Liver (tissue), 9 donors: ENCODE data around the gene RPS17. TPM values are rescaled to one million over a fixed set of nuclear protein-coding genes. Genes with fewer than 3 reads are reported as not detected.

ENCODE experiments used
- DNase-seq: peaks from one replicate; pipeline ENCODE4 v3.0.0-alpha.2; 2017; ENCODE audit warnings: low spot score
- H3K27ac ChIP-seq, 2 donors: one replicate each; pipeline ENCODE4 v1.7.0; 2013; ENCODE audit warnings: inconsistent platforms in 2 of 2, low read length in 2 of 2, control low read depth in 1 of 2, low read depth in 1 of 2, mild to moderate bottlenecking in 1 of 2
- H3K27me3 ChIP-seq, 4 donors: one replicate each; pipeline versions ENCODE4 v1.6.1 to v1.7.0; 2013; ENCODE audit warnings: low read length in 3 of 4, inconsistent platforms in 1 of 4, mild to moderate bottlenecking in 1 of 4, moderate library complexity in 1 of 4; ENCODE audit not compliant: control insufficient read depth in 4 of 4, insufficient read depth in 4 of 4
- H3K36me3 ChIP-seq, 4 donors: one replicate each; pipeline versions ENCODE4 v1.6.1 to v1.7.0; 2013; ENCODE audit warnings: low read length in 3 of 4, mild to moderate bottlenecking in 3 of 4, low read depth in 1 of 4, moderate library complexity in 1 of 4; ENCODE audit not compliant: control insufficient read depth in 4 of 4, insufficient read depth in 3 of 4
- H3K4me1 ChIP-seq, 4 donors: one replicate each; pipeline versions ENCODE4 v1.6.1 to v1.7.0; 2013; ENCODE audit warnings: low read length in 3 of 4, mild to moderate bottlenecking in 3 of 4, moderate library complexity in 1 of 4; ENCODE audit not compliant: control insufficient read depth in 4 of 4, insufficient read depth in 4 of 4
- H3K4me3 ChIP-seq, 3 donors: one replicate each; pipeline versions ENCODE4 v1.6.1 to v1.7.0; 2013; ENCODE audit warnings: low read length in 3 of 3, control low read depth in 1 of 3, low read depth in 1 of 3, mild to moderate bottlenecking in 1 of 3
- H3K9ac ChIP-seq, 2 donors: one replicate each; pipeline ENCODE4 v1.7.0; 2013; ENCODE audit warnings: low read length in 2 of 2, mild to moderate bottlenecking in 2 of 2, moderate library complexity in 2 of 2, control low read depth in 1 of 2, low read depth in 1 of 2
- H3K9me3 ChIP-seq, 4 donors: one replicate each; pipeline versions ENCODE4 v1.6.1 to v1.7.0; 2013; ENCODE audit warnings: low read length in 3 of 4; ENCODE audit not compliant: control insufficient read depth in 4 of 4
- EGR1 ChIP-seq, 2 donors: IDR thresholded peaks; 2 replicates each; pipeline ENCODE4 v1.6.1; 2016 to 2018; ENCODE audit warnings: antibody characterized with exemption in 2 of 2, low read depth in 2 of 2
- FOXA1 ChIP-seq: IDR thresholded peaks from 2 replicates; pipeline ENCODE4 v1.6.1; 2016; ENCODE audit warnings: antibody characterized with exemption
- FOXA2 ChIP-seq: IDR thresholded peaks from 2 replicates; pipeline ENCODE4 v1.6.1; 2016; ENCODE audit warnings: antibody characterized with exemption
- GABPA ChIP-seq, 2 donors: IDR thresholded peaks in 1 of 2; conservative IDR thresholded peaks in 1 of 2; 2 replicates each; pipeline ENCODE4 v1.6.1; 2016; ENCODE audit warnings: antibody characterized with exemption in 2 of 2, mild to moderate bottlenecking in 1 of 2, moderate library complexity in 1 of 2
- HNF4G ChIP-seq: IDR thresholded peaks from 2 replicates; pipeline ENCODE4 v1.6.1; 2016; ENCODE audit warnings: antibody characterized with exemption
- NR2F2 ChIP-seq: IDR thresholded peaks from 2 replicates; pipeline ENCODE4 v1.6.1; 2016; ENCODE audit warnings: antibody characterized with exemption
- RAD21 ChIP-seq, 2 donors: IDR thresholded peaks; 2 replicates each; pipeline ENCODE4 v1.6.1; 2016; ENCODE audit warnings: antibody characterized with exemption in 2 of 2, mild to moderate bottlenecking in 2 of 2
- RXRA ChIP-seq, 2 donors: IDR thresholded peaks; 2 replicates each; pipeline ENCODE4 v1.6.1; 2017 to 2018; ENCODE audit warnings: antibody characterized with exemption in 2 of 2, mild to moderate bottlenecking in 1 of 2
- SP1 ChIP-seq: IDR thresholded peaks from 2 replicates; pipeline ENCODE4 v1.6.1; 2018; ENCODE audit warnings: antibody characterized with exemption, mild to moderate bottlenecking
- TAF1 ChIP-seq: conservative IDR thresholded peaks from 2 replicates; pipeline ENCODE4 v1.6.1; 2016; ENCODE audit warnings: antibody characterized with exemption, mild to moderate bottlenecking
- YY1 ChIP-seq: IDR thresholded peaks from 2 replicates; pipeline ENCODE4 v1.6.1; 2016; ENCODE audit warnings: antibody characterized with exemption, mild to moderate bottlenecking
- WGBS: extraction: QIAGEN DNeasy Blood & Tissue Kit; methylation state at CpG from one replicate; pipeline ENCODE4 v1.1.7; 2013; 5-methylcytosine and 5-hydroxymethylcytosine counted together
- polyA plus RNA-seq, 2 donors: library from polyadenylated mRNA; stranded (reverse) in 1 of 2; unstranded in 1 of 2; fragments of 200-250 nt in 1 of 2; fragments of >200 nt in 1 of 2; fragmentation: Nextera tagmentation in 1 of 2; extraction: Ambion mirVana in 1 of 2; gene quantifications; one replicate each; pipeline versions ENCODE4 v1.2.1 to v1.2.3, GENCODE V29; 2013 to 2015
- total RNA-seq, 2 donors: library from RNA; depleted of rRNA; stranded (reverse); fragments of >200 nt; gene quantifications; one replicate each; pipeline ENCODE4 v1.2.3, GENCODE V29; 2014
- TF ChIP-seq, protein P1 (sequence below): IDR thresholded peaks from 2 replicates; pipeline ENCODE4 v1.6.1; 2016; ENCODE audit warnings: antibody characterized with exemption
- TF ChIP-seq, protein P2 (sequence below): IDR thresholded peaks from 2 replicates; pipeline ENCODE4 v1.6.1; 2016; ENCODE audit warnings: antibody characterized with exemption
- TF ChIP-seq, protein P3 (sequence below): IDR thresholded peaks from 2 replicates; pipeline ENCODE4 v1.6.1; 2016; ENCODE audit warnings: antibody characterized with exemption
- TF ChIP-seq, protein P4 (sequence below): fragments of 150-350 bp; IDR thresholded peaks from 2 replicates; pipeline ENCODE4 v1.5.1; 2017; ENCODE audit warnings: improper control_type of control experiment, low read depth, low read length; ENCODE audit not compliant: missing input control
- TF ChIP-seq, protein P5 (sequence below): IDR thresholded peaks from 2 replicates; pipeline ENCODE4 v1.6.1; 2016; ENCODE audit warnings: antibody characterized with exemption, mild to moderate bottlenecking
- donor health status: healthy.
- donor health status: healthy.
- donor health status: healthy.
- donor health status: healthy.
- donor health status: healthy.

RPS17 gene
- total and polyA plus RNA-seq, 4 donors, result 283 to 1,607 (median 689) TPM

DNA sequence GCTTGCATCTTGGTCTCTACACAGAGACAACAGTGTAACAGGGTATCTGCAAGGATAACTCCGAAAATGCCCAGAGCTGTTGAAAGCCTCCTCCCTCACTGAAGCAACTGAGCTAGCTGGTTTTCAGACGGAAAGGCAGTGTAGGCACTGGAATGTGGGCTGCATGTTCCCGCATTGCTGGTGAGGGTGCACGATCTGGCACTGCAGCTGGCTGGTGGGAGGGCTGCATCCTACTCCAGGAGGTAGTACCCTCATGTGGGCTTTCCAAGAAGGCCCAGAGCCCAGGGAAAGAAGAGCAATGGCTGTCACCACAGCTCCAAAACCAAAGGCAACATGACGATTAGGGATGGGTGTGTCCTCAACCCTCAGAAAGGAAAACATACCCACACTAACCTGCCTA is 28.7 kb upstream of the RPS17 start:
- peaks cover 0 to 2% (median under 1%) of the 10 kb centered on the region in 4 donors for H3K27me3 ChIP-seq
- no peak overlapping the region for H3K27ac ChIP-seq
- no peaks in the 10 kb centered on the region for H3K4me1 ChIP-seq
- no peaks in the 10 kb centered on the region for H3K36me3 ChIP-seq
- no peak for DNase-seq
- TF ChIP-seq, protein P1, sequence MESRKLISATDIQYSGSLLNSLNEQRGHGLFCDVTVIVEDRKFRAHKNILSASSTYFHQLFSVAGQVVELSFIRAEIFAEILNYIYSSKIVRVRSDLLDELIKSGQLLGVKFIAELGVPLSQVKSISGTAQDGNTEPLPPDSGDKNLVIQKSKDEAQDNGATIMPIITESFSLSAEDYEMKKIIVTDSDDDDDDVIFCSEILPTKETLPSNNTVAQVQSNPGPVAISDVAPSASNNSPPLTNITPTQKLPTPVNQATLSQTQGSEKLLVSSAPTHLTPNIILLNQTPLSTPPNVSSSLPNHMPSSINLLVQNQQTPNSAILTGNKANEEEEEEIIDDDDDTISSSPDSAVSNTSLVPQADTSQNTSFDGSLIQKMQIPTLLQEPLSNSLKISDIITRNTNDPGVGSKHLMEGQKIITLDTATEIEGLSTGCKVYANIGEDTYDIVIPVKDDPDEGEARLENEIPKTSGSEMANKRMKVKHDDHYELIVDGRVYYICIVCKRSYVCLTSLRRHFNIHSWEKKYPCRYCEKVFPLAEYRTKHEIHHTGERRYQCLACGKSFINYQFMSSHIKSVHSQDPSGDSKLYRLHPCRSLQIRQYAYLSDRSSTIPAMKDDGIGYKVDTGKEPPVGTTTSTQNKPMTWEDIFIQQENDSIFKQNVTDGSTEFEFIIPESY, result no peak
- TF ChIP-seq HNF4G (no peak), SP1 (no peak), NR2F2 (no peak)
- TF ChIP-seq, protein P2, sequence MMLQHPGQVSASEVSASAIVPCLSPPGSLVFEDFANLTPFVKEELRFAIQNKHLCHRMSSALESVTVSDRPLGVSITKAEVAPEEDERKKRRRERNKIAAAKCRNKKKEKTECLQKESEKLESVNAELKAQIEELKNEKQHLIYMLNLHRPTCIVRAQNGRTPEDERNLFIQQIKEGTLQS, result no peak
- no peaks in the 10 kb centered on the region for H3K9me3 ChIP-seq
- no peak overlapping the region for H3K9ac ChIP-seq
- 81% methylated on average over 5 of the region's 5 CpGs for WGBS
- no peak overlapping the region for H3K4me3 ChIP-seq

DNA sequence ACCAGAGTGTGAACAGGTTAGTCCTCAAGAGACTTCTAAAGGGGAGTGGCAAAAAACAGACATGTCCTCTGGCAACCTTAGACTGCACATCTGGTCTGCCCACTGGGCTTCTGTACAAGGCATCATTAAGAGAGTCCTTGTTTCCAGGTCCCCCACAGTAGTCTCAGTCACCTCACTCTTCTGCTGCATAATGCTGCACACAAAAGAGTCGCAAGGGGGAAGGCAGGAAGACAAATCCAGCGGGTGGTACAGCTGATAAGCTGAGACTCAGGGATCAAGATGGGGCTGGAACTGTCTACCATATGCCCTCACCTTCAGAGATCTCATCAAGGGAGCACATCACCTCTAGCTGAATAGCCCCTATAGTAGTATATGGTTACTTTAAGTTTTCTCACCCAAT is 27.4 kb upstream of the RPS17 start:
- Histone ChIP-seq H3K36me3 (no peaks in the 10 kb centered on the region), H3K27me3 (no peaks in the 10 kb centered on the region), H3K27ac (no peak overlapping the region), H3K4me1 (no peaks in the 10 kb centered on the region), H3K4me3 (no peak overlapping the region), H3K9ac (no peak overlapping the region), H3K9me3 (no peaks in the 10 kb centered on the region)
- TF ChIP-seq, protein P1, result no peak
- TF ChIP-seq YY1, result no peak
- TF ChIP-seq, protein P2, result no peak
- TF ChIP-seq HNF4G, result no peak
- no peak for TF ChIP-seq RAD21 (IDR thresholded peaks at IDR 0.05)
- TF ChIP-seq RXRA (IDR thresholded peaks at IDR 0.05), result no peak
- TF ChIP-seq TAF1, result no peak
- no peak for TF ChIP-seq FOXA2
- TF ChIP-seq EGR1 (IDR thresholded peaks at IDR 0.05; ENCODE audit: low read depth in 2 of 2), result no peak
- no peak for TF ChIP-seq FOXA1
- TF ChIP-seq, protein P3, sequence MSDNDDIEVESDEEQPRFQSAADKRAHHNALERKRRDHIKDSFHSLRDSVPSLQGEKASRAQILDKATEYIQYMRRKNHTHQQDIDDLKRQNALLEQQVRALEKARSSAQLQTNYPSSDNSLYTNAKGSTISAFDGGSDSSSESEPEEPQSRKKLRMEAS, result no peak
- TF ChIP-seq, protein P4, sequence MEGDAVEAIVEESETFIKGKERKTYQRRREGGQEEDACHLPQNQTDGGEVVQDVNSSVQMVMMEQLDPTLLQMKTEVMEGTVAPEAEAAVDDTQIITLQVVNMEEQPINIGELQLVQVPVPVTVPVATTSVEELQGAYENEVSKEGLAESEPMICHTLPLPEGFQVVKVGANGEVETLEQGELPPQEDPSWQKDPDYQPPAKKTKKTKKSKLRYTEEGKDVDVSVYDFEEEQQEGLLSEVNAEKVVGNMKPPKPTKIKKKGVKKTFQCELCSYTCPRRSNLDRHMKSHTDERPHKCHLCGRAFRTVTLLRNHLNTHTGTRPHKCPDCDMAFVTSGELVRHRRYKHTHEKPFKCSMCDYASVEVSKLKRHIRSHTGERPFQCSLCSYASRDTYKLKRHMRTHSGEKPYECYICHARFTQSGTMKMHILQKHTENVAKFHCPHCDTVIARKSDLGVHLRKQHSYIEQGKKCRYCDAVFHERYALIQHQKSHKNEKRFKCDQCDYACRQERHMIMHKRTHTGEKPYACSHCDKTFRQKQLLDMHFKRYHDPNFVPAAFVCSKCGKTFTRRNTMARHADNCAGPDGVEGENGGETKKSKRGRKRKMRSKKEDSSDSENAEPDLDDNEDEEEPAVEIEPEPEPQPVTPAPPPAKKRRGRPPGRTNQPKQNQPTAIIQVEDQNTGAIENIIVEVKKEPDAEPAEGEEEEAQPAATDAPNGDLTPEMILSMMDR, result no peak
- TF ChIP-seq NR2F2, result no peak
- TF ChIP-seq SP1, result no peak
- TF ChIP-seq, protein P5, sequence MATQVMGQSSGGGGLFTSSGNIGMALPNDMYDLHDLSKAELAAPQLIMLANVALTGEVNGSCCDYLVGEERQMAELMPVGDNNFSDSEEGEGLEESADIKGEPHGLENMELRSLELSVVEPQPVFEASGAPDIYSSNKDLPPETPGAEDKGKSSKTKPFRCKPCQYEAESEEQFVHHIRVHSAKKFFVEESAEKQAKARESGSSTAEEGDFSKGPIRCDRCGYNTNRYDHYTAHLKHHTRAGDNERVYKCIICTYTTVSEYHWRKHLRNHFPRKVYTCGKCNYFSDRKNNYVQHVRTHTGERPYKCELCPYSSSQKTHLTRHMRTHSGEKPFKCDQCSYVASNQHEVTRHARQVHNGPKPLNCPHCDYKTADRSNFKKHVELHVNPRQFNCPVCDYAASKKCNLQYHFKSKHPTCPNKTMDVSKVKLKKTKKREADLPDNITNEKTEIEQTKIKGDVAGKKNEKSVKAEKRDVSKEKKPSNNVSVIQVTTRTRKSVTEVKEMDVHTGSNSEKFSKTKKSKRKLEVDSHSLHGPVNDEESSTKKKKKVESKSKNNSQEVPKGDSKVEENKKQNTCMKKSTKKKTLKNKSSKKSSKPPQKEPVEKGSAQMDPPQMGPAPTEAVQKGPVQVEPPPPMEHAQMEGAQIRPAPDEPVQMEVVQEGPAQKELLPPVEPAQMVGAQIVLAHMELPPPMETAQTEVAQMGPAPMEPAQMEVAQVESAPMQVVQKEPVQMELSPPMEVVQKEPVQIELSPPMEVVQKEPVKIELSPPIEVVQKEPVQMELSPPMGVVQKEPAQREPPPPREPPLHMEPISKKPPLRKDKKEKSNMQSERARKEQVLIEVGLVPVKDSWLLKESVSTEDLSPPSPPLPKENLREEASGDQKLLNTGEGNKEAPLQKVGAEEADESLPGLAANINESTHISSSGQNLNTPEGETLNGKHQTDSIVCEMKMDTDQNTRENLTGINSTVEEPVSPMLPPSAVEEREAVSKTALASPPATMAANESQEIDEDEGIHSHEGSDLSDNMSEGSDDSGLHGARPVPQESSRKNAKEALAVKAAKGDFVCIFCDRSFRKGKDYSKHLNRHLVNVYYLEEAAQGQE, result no peak
- no peak for TF ChIP-seq GABPA (IDR thresholded peaks at IDR 0.05 in 1 of 2, conservative IDR thresholded peaks at IDR 0.05 in 1 of 2)
- 79% methylated on average over 2 of the region's 2 CpGs for WGBS
- no peak for DNase-seq
